ENCODE measurements around the gene SLC7A14.

DNA sequence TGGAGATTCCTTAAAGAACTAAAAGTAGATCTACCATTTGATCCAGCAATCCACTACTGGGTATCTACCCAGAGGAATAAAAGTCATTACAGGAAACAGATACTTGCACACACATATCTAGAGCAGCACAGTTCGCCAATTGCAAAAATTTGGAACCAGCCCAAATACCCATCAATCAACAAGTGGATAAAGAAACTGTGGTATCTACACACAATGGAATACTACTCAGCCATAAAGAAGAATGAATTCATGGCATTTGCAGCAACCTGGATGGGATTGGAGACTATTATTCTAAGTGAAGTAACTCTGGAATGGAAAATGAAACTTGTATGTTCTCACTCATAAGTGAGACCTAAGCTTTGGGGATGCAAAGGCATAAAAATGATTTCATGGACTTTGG lies 23.8 kb downstream of the SLC7A14 start:
- TF ChIP-seq, protein P1, sequence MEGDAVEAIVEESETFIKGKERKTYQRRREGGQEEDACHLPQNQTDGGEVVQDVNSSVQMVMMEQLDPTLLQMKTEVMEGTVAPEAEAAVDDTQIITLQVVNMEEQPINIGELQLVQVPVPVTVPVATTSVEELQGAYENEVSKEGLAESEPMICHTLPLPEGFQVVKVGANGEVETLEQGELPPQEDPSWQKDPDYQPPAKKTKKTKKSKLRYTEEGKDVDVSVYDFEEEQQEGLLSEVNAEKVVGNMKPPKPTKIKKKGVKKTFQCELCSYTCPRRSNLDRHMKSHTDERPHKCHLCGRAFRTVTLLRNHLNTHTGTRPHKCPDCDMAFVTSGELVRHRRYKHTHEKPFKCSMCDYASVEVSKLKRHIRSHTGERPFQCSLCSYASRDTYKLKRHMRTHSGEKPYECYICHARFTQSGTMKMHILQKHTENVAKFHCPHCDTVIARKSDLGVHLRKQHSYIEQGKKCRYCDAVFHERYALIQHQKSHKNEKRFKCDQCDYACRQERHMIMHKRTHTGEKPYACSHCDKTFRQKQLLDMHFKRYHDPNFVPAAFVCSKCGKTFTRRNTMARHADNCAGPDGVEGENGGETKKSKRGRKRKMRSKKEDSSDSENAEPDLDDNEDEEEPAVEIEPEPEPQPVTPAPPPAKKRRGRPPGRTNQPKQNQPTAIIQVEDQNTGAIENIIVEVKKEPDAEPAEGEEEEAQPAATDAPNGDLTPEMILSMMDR (IDR thresholded peaks at IDR 0.05) = no peak
- no peak for TF ChIP-seq POLR2A (IDR thresholded peaks at IDR 0.05)
